NCI-H2171 treated with DMSO at 0.1 percent for 48 hours (cell line): ENCODE results near the gene SSR3.

Experiments
- DNase-seq: peaks from one replicate; lab custom pipeline; 2025; lab: John Stamatoyannopoulos, UW

SSR3 gene

DNA sequence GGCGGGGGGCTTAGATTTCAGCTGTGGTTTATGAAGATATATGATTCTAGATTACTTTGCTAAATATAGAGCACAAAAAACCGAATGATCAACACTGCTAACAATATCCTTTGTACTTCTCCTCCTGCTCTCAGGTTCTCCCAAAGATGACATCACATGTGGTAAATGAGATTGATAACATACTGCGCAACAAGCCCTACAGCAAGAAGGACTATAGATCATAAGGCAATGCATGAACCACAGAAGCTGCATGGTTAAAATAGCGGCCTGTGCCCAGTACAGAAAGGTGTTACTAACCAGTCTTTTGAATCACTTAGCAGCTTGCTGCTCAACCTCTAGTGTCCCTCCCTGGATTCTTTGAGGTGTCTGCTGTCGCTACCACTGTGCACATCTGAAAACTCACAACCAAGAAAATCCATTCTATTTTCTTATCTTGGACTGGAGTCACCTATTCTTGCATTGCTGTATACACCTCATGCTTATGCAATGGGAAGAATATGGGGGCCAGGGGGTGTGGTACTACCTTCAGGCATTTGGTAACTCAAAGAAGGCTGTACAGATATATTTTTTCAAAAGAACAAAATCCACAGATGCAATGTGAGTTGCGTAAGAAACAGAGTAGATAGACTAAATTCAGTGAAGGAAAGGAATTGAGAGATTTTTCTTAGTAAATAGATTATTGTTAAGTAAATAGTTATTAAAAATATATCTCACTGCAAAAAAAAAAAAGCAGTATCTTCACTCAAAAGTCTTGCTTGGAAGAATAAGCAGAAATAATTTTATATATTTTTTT, 18.2 kb downstream of the SSR3 start:
- DNase-seq, result no peak

GRCh38 chr3:156535798-156536197, 19.1 kb downstream of the SSR3 start:
- no peak for DNase-seq

GRCh38 chr3:156535162-156535627, 19.7 kb downstream of the SSR3 start:
- no peak for DNase-seq

GRCh38 chr3:156533205-156533604, 21.7 kb downstream of the SSR3 start:
- no peak for DNase-seq

GRCh38 chr3:156532730-156533129, 22.2 kb downstream of the SSR3 start:
- DNase-seq, result no peak

DNA sequence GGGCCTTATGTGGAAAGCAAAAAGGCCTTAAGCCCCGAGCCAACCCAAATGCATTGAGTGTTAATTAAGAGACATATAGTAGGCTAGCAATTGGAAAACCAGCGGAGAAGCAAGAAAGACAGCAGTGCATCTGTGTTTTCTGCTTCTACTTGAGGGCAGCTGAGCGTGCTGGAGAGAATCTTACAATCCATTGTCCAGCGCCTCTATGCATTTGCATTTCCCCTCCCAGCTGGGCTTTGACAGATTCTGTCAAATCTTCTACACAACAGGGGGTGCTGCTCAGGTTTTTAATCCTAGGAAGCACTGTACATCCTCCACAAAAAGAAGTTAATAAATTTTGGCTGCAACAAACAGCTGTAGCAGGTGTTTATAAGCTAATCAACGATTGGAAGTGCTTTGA, 23.9 kb downstream of the SSR3 start:
- DNase-seq, result no peak

- DNase-seq, result no peak
These were observed 27.9 kb downstream of the SSR3 start for GRCh38 chr3:156527060-156527459.

DNA sequence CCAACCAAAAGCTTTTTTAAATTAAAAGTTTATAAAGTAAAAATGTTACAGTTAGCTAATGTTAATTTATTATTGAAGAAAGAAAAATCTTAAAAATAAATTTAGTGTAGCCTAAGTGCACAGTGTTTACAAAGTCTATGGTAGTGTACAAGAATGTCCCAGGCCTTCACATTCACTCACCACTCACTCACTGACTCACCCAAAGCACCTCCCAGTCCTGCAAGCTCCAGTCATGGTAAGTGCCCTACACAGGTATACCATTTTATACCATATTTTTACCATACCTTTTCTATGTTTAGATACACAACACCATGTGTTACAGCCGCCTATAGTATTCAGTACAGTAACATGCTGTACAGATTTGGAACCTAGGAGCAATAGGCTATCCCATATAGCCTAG, 29.1 kb downstream of the SSR3 start:
- no peak for DNase-seq

GRCh38 chr3:156522673-156523072, 32.2 kb downstream of the SSR3 start:
- no peak for DNase-seq

- DNase-seq, result no peak
These were observed 35.2 kb downstream of the SSR3 start for GRCh38 chr3:156519758-156520162.

DNA sequence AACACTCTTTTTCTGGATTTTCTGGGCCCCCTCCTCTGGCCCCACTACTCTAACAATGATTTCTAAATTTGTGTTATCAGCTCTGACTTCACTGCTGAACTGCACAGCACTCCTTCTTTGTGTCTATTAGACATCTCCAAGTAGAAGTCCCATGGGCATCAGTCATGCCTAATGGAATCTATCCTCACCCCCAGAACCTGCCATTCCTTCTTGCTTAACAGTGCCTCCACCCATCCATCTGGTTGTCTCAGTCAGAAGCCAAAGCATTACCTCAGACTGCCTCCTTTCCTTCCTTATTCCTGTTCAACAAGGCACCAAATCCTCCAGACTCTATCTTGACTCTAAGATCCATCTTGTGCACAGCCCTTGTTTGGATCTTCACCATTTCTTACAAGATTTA, 36.2 kb downstream of the SSR3 start:
- peak; percentile 41 for DNase-seq

DNA sequence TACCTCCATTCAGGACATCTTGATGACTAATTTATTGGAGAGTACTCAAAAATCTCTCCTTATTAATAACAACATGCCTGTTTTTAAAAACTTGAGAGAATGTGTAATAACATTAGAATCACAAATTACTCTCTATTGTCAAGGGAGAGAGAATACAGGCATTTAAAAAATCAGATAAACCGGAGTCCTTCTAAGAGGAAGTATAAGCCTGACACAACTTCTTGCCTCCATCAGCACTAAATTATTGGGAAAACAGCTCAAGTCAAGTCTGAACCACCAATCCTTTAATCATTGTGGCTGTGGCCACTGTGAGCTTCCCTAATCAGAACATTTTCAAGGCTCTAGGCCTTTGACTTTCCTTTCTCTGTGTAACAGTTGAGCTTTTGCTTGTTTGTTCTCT, 38.0 kb downstream of the SSR3 start:
- no peak for DNase-seq

- no peak for DNase-seq
These were observed 38.6 kb downstream of the SSR3 start for GRCh38 chr3:156516284-156516683.

GRCh38 chr3:156513619-156514018, 41.3 kb downstream of the SSR3 start:
- DNase-seq, result no peak

DNA sequence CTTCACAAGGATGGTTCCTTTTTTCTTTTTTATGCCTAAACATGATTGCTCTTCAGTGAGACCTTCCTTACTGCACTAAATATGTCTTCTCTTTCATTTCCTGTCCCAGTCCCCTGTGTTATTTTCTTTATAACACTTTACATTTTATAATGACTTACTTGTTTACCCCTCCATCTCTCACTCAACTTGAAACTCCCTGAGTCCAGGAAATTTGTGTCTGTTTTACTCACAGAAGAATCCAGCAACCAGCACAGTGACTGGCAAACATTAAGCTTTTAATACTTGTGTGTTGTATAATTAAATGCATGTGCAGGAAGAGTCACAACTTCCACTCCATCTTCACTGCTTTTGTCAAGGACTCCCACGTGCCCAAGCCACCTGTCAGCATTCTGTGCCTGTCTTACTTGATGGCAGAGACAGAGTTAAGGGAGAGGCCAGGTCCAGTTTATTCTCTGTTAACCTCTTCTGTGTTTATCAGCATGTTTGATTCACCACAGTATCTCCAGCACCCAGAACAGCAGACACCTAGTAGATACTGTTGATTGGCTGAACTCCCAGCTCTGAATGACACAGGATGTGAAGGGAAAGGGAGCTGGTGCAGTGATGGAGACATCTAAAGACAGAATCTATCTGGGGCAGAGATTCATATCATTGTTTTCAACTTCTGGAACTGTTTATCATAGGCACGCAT, 42.8 kb downstream of the SSR3 start:
- peak; percentile 21 for DNase-seq

DNA sequence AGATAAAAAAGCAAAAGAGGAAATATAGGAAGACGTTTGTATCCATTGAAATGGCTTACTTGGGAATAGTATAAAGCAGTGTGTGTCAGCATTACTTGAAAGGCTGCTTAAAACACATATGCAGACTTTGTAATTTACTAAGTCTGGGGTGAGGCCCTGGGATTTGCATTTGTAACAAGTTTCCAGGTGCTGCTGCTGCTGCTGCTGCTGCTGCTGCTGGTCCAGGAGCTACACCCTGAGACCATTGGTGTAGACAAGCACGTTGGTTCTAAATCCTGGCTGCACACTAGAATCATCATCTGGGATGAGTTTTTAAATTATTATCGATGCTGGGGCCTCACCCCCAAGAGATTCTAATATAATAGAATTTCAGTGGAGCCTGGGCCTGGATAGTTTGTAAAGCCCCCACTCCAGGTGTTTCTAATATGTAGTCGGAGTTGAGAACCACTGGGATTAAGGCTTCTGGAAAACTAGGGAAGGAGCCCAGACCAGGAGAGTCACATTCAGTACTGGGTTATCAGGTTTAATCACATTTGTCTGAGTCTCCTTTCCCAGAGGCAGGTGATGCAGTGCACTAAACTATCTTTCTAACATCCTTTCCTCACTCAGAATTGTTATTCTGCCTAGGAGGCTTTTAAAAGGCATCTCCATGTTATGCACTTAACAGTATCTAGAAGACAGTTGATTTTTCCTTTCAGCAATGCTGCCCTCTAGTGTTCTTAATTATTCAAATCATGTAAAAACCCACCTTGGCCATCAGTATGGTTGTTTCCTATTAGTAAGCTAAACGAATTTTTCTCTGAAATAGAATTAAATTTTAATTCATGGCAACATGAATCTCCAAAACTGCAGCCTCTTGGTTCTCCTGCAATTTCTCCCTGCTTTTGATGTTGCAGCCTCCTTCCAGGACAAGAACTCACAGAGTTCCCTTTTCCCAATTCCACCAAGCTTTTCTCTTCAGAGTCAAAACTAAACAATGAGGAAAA, 45.4 kb downstream of the SSR3 start:
- DNase-seq, result peak; percentile 69

DNA sequence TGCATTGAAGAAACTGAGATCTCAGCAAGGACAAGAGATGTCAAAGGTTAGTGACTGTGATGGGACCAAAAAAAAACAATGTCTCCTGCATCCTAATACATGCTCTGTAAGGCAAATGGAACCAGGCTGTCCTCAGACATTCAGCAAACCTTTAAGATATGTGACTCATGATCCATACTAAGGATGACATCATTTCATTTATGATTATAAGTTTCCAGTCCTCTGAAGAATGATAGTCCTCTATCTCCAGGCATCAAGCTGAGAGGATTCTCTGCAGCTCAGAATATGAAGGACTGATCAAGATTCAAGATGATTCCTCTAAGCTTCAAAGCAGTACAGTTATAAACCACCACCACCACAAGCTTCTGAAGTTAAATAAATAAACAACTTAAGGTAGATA, 47.6 kb downstream of the SSR3 start:
- DNase-seq, result no peak

- DNase-seq, result no peak
These were observed 56.6 kb downstream of the SSR3 start for GRCh38 chr3:156498307-156498706.

- no peak for DNase-seq
These were observed 57.6 kb downstream of the SSR3 start for GRCh38 chr3:156497326-156497725.

GRCh38 chr3:156495816-156496215, 59.1 kb downstream of the SSR3 start:
- DNase-seq, result no peak

- DNase-seq, result no peak
These were observed 61.0 kb downstream of the SSR3 start for GRCh38 chr3:156493887-156494286.

- no peak for DNase-seq
These were observed 62.1 kb downstream of the SSR3 start for GRCh38 chr3:156492801-156493261.
